ENCODE data around the gene KIAA1671. TPM values are rescaled to one million over a fixed set of nuclear protein-coding genes. Genes with fewer than 3 reads are reported as not detected.

Gene KIAA1671
- total RNA-seq, 1 donor, result 0.54 TPM

- no peak for DNase-seq (ENCODE audit: low read depth in 2 of 3, low spot score in 2 of 3)
Observed at GRCh38 chr22:25061605-25062376, 109.3 kb downstream of the KIAA1671 start.

- DNase-seq (ENCODE audit: low read depth in 2 of 3, low spot score in 2 of 3), result peak; percentile 61 to 73 (median 66)
Observed at GRCh38 chr22:25062386-25063085, 110.0 kb downstream of the KIAA1671 start.

DNA sequence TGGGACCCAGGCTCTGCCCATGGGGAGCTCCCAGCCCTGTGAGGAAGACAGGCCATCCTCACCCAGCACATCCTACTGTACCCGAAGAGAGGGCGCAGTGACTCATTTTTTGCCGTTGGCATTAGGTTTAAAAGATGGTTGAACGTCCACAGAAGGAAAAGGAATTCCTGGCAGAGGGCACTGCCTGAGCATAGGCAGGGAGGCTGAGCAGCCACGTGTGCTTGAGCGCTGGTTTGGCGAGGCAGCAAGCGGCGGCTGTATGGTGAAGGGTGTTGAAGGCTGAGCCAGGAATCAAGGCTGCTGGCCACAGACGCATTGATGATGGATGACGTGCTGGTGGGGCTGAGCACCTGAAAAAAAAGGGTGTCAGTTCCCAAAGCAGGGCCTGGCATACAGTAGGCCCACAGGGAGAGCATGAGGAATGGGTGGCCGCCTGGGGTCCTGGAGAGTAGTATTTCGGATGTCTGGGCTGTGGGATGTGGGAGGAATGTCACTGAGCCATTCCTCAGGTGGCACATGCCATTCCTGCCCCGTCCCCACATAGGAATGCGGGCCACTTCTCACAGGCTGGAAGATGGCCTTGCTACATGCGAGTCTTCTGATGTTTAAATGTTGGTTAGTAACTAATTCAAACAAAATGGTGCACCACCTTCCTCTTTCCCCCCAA, 112.5 kb downstream of the KIAA1671 start:
- DNase-seq (ENCODE audit: low read depth in 2 of 3, low spot score in 2 of 3), result no peak

GRCh38 chr22:25066861-25067435, 114.4 kb downstream of the KIAA1671 start:
- no peak for DNase-seq (ENCODE audit: low read depth in 2 of 3, low spot score in 2 of 3)

DNA sequence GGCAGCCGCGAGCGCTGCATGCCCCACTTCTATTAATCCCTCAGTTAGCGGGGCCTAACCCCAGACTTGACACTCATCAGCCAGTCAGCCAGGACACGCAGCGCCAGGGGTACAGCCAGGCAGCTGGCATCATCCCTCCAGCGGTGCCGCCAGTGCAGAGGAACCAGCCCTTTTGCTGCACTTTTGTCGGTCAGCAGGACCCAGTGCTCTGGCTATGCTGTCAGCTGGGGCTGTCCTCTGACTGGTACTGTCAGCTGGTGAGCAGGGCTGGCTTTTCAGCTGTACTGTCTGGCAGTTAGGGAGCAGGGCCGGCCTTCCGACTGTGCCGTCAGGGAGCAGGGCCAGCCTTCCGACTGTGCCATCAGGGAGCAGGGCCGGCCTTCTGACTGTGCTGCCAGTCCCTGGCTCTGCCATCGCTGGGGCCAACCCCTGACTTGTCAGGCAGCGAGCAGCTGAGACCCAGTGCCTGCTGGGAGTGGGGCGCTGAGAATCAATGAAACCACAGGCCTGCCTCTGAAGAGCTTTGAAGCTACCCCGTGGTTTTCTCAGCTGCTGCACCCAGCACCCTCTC, 115.4 kb downstream of the KIAA1671 start:
- DNase-seq (ENCODE audit: low read depth in 2 of 3, low spot score in 2 of 3), result peak in 1 of 3 donors; percentile 75

DNA sequence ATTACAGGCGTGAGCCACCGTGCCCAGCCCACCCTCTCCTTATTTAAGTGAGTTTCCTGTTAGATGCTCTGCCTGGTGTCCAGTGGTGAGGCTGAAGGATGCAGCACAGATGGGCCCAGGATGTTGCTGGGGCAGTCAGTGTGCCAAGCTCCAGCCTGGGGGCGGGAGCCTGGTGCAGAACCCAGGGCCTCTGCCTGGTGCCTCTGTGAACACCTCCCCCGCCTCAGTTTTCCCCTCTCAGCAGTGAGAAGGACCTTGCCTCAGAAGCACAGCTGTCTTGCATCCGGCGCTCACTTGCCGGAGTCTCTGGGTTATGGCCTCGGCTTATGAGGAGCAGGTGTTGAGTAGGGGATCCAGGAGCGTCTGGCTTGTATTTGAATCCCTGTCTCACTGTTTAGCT, 116.2 kb downstream of the KIAA1671 start:
- DNase-seq (ENCODE audit: low read depth in 2 of 3, low spot score in 2 of 3), result no peak

- DNase-seq (ENCODE audit: low read depth in 2 of 3, low spot score in 2 of 3), result no peak
Observed at GRCh38 chr22:25069426-25069757, 116.9 kb downstream of the KIAA1671 start.

- DNase-seq (ENCODE audit: low read depth in 2 of 3, low spot score in 2 of 3), result peak in 1 of 3 donors; percentile 24
Observed at GRCh38 chr22:25069758-25070481, 117.4 kb downstream of the KIAA1671 start.

GRCh38 chr22:25070956-25071355, 118.4 kb downstream of the KIAA1671 start:
- DNase-seq (ENCODE audit: low read depth in 2 of 3, low spot score in 2 of 3), result no peak

DNA sequence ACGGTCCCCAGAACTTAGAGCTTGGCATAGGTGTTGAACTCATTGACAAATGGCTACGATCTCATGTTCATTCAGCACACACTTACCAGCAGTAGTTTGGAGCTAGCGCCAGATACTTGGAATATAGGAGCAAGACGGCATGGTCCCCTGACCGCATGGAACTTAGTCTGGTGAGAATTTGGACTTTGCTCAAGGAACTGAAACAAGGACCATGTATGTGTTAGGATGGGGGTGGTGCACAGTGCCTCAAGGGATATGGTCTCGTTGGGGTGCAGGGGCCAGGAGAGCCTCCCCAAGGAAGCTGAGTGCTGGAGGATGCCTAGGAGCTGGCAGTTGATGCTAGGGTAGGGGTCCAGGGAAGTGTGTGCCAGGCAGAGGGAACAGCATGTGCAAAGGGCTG, 119.2 kb downstream of the KIAA1671 start:
- DNase-seq (ENCODE audit: low read depth in 2 of 3, low spot score in 2 of 3), result no peak

DNA sequence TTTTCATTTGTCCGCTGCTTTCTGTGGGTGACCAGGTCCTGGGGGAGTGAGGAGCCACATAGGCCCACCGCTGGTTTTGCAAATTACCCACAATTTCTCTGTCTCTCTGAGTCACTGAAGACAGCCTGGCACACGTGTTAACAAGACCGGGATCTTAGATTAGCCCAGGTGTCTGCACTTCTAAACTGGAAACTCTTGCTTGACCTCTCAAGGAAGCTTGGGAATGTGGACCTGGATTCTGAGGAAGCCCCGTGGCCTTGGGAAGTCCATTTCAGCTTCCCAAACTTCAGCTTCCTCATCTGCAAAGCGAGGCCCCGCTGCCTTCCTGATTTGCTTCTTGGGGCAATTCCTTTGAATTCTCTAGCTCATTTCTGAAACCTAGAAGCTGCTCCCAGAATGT, 119.9 kb downstream of the KIAA1671 start:
- no peak for DNase-seq (ENCODE audit: low read depth in 2 of 3, low spot score in 2 of 3)

- DNase-seq (ENCODE audit: low read depth in 2 of 3, low spot score in 2 of 3), result peak in 1 of 3 donors; percentile 61
Observed at GRCh38 chr22:25076336-25076735, 123.8 kb downstream of the KIAA1671 start.

- no peak for DNase-seq (ENCODE audit: low read depth in 2 of 3, low spot score in 2 of 3)
Observed at GRCh38 chr22:25077056-25077455, 124.5 kb downstream of the KIAA1671 start.

DNA sequence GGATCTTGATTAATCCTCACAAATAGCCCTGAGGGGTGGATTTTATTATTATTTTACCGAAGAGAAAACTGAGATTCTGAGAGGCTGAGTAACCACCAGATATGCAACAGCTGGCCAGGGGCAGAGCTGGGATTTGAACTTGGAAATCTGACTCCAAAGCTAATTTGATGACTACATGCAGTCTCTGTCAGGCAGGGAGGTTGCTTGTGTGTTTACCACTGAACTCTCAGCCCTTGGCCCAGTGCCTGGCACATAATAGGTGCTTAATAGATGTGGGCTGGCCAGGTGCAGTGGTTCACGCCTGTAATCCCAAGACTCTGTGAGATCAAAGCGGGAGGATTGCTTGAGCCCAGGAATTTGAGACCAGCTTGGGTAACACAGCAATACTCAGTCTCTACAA, 125.4 kb downstream of the KIAA1671 start:
- DNase-seq (ENCODE audit: low read depth in 2 of 3, low spot score in 2 of 3), result no peak

DNA sequence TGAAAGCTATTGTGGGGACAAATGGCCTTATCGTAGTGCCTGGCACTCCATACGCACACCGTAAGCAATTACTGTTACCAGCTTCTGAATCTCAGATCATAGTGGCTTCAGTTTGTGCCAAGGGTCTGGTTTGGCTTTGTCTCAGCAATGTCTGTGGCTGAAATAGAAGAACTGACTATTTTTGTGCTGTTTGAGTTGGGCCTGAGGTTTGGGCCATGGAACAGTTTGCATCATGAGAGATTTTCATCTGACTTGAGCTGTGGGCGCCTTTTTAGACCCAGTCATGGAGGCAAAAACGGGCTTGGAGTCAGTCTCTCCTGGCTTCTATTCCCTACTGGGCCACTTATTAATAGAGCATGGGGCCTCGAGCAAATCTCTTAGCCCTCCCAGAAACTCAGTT, 126.1 kb downstream of the KIAA1671 start:
- no peak for DNase-seq (ENCODE audit: low read depth in 2 of 3, low spot score in 2 of 3)

DNA sequence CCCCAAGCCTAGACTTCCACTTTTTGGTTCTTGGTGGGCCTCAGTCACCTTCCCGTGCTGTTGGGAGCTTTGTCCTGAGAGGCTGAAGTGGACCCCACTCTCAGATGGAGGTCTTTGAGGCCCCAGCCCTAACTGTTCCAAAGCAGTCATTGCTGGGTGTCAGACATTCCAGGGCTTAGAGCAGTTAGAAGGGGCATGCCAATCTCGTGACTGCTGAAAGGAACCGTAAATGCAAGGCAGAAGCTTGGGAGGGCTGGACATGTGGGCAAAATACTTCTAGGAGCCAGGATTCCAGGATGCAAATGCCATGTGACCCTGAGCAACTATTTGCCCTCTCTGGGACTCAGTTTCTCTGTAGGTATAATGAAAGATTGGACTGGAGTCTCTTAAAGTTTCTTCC, 128.3 kb downstream of the KIAA1671 start:
- DNase-seq (ENCODE audit: low read depth in 2 of 3, low spot score in 2 of 3), result no peak

DNA sequence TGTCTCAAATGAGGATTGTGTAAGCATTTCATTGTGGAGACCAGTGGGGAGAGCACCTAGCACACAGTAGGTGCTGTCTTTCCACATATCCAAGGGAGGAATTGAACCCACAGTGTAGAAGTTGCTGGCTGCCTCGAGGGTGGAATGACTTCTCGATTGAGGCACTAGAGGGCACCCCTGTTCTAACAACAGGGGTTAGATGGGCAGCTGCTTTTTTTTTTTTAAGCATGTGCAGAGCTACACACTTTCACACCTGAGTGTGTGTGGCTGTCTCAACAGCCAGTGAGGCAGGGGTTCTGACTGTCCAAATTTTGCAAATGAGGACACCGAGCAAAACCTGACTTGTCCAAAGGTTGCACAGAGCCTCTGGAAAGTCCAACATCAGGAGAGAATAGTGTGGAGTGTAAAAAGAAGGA, 128.9 kb downstream of the KIAA1671 start:
- peak in 1 of 3 donors; percentile 56 for DNase-seq (ENCODE audit: low read depth in 2 of 3, low spot score in 2 of 3)

GRCh38 chr22:25082096-25082495, 129.6 kb downstream of the KIAA1671 start:
- no peak for DNase-seq (ENCODE audit: low read depth in 2 of 3, low spot score in 2 of 3)

DNA sequence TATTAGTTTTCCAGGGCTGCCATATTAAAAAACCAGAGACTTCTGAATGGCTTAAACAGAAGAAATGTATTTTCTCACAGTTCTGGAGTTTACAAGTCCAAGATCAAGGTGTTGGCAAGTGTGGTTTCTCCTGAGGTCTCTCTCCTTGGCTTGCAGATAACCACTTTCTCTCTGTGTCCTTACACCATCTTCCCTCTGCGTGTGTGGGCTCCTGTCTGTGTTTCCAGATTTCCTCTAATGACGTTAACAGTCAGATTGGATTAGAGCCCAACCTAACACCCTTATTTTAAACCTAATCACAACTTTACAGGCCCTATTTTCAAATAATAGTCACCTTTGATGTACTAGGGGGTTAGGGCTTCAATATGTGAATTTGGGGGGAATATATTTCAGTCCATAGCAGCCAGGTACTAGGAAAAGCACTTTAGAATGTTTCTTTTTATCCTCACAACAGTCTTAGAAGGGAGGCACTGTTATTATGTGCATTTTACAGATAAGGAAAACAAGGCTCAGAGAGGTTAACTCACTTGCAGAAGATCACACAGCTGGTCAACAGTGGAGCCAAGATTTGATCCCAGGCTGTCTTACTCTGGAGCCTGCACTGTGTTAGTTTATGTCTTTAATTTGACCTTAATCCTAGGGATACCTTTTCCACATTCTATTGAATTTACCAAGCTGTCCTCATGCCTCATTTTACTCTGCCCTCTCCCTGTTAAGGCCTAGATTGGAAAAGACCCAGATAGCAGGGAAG, 130.7 kb downstream of the KIAA1671 start:
- DNase-seq (ENCODE audit: low read depth in 2 of 3, low spot score in 2 of 3), result no peak

DNA sequence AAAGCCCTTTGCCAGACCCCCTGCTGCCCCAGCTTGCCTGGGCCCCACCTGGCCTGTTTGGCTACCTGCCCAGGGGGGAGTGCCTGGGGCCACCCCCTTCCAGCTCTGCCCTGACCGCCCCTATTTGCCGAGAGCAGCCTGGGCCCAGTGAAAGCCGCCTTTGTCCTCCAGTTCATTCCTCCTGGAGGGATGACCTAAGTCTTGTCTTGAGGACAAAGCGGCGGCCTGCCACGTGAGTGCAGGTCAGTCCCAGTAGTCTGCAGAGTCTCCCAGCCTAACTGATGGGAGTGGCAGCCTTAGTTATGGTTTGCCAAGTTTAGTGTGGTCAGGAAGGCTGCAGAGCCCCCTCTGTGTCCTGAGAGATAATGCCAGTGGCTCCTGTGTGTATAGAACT, 131.3 kb downstream of the KIAA1671 start:
- no peak for DNase-seq (ENCODE audit: low read depth in 2 of 3, low spot score in 2 of 3)

All from hematopoietic multipotent progenitor cell (in vitro differentiated cells).